Hematopoietic multipotent progenitor cell treated with erythropoietin and hydrocortisone succinate and interleukin-3 and kit ligand, for 17 days (in vitro differentiated cells): ENCODE data around the gene HOMER1.
A peak's percentile ranks its signal among the peaks of the same experiment; 100 is the strongest.
"Not testable (repeated sequence)": the region's sequence is repeated elsewhere in the genome, so short reads cannot be mapped to it uniquely, and the experiment has no call there.

Experiments
- DNase-seq: peaks from one replicate; pipeline ENCODE4 v3.0.0-alpha.2; 2015; ENCODE audit warnings: low spot score

Gene HOMER1

GRCh38 chr5:79417495-79417894 lies 96.4 kb downstream of the HOMER1 start:
- DNase-seq = no peak

GRCh38 chr5:79416499-79416898 lies 97.4 kb downstream of the HOMER1 start:
- DNase-seq = no peak

- DNase-seq = no peak
These were observed 100.8 kb downstream of the HOMER1 start for GRCh38 chr5:79413112-79413511.

GRCh38 chr5:79408028-79408427 lies 105.9 kb downstream of the HOMER1 start:
- no peak for DNase-seq

- DNase-seq = no peak
These were observed 106.3 kb downstream of the HOMER1 start for GRCh38 chr5:79407591-79407990.

- no peak for DNase-seq
These were observed 112.7 kb downstream of the HOMER1 start for GRCh38 chr5:79401216-79401615.

- DNase-seq = no peak
These were observed 114.9 kb downstream of the HOMER1 start for GRCh38 chr5:79399046-79399445.

GRCh38 chr5:79397080-79397479 lies 116.9 kb downstream of the HOMER1 start:
- DNase-seq = no peak

GRCh38 chr5:79396265-79396664 lies 117.7 kb downstream of the HOMER1 start:
- DNase-seq = no peak

GRCh38 chr5:79395296-79395695 lies 118.6 kb downstream of the HOMER1 start:
- DNase-seq = no peak

GRCh38 chr5:79392776-79393175 lies 121.2 kb downstream of the HOMER1 start:
- no peak for DNase-seq

GRCh38 chr5:79386679-79387078 lies 127.3 kb downstream of the HOMER1 start:
- no peak for DNase-seq

GRCh38 chr5:79385126-79385525 lies 128.8 kb downstream of the HOMER1 start:
- not testable (repeated sequence) for DNase-seq

- DNase-seq = no peak
These were observed 135.3 kb downstream of the HOMER1 start for GRCh38 chr5:79378510-79379186.

- DNase-seq = no peak
These were observed 156.5 kb downstream of the HOMER1 start for GRCh38 chr5:79357398-79357797.

GRCh38 chr5:79349881-79350280 lies 164.1 kb downstream of the HOMER1 start:
- DNase-seq = no peak

GRCh38 chr5:79349047-79349446 lies 164.9 kb downstream of the HOMER1 start:
- no peak for DNase-seq

- DNase-seq = peak; percentile 38
These were observed 167.5 kb downstream of the HOMER1 start for GRCh38 chr5:79346420-79346824.

GRCh38 chr5:79333852-79334557 lies 179.9 kb downstream of the HOMER1 start:
- DNase-seq = no peak

- DNase-seq = no peak
These were observed 183.9 kb downstream of the HOMER1 start for GRCh38 chr5:79330071-79330470.

- no peak for DNase-seq
These were observed 184.5 kb downstream of the HOMER1 start for GRCh38 chr5:79329453-79329852.
